Measurements from ENCODE around the gene KDM4C. TPM values are rescaled to one million over a fixed set of nuclear protein-coding genes. Genes with fewer than 3 reads are reported as not detected.

KDM4C gene
- polyA plus RNA-seq, 1 donor (not counting 4 experiments of a cell fraction or from before 2014, with no cell fraction given) = 17.2 TPM

DNA sequence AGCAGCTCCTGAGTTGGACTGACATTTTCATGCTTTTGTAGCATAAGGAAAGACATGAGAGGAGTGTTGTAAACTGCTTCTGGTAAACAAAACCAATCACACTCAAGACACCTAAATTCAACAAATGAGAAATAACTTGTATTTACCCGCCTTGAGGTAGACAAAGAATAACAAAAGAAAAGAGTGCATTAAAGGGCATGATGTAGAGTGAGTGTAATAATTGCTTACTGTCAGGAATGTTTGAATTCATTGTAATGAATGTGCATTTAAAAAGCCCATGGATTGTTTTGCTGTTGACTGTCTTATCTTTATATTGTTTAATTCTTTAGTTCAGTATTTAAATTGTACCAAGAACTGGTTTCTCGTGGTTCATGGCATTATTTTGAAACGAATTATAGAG lies 61.8 kb downstream of the KDM4C start:
- no peak overlapping the region for H3K9ac ChIP-seq (ENCODE audit: control insufficient read depth, extremely low read depth, insufficient read depth, low read length)
- no peak overlapping the region for H3K27ac ChIP-seq (ENCODE audit: control insufficient read depth, insufficient read depth, low read length)
- dilution Hi-C loops (cut with MboI; ENCODE audit: extremely low pct_ligation_motif_present, low sequenced_read_pairs) = no loop called here
- H4K20me1 ChIP-seq (ENCODE audit: control insufficient read depth, extremely low read depth, insufficient read depth, low read length) = no peaks in the 10 kb centered on the region
- H3K9me3 ChIP-seq (ENCODE audit: control insufficient read depth, low read depth, low read length) = no peaks in the 10 kb centered on the region
- DNase-seq (ENCODE audit: low read depth, low spot score) (no peak), FAIRE-seq (no peak)
- H3K9me1 ChIP-seq (ENCODE audit: control insufficient read depth, extremely low read depth, insufficient read depth, low read length) = no peaks in the 10 kb centered on the region
- H2AFZ ChIP-seq (ENCODE audit: control insufficient read depth, low read length) = no peak overlapping the region
- no peaks in the 10 kb centered on the region for H3K4me1 ChIP-seq (ENCODE audit: control insufficient read depth, extremely low read depth, insufficient read depth, low read length)
- H3K4me2 ChIP-seq (ENCODE audit: control insufficient read depth, extremely low read depth, insufficient read depth, low read depth, low read length) = no peak overlapping the region
- H3K36me3 ChIP-seq (ENCODE audit: control insufficient read depth in 2 of 2, extremely low read depth in 1 of 2, insufficient read depth in 2 of 2, low read length in 2 of 2) = peaks cover 1 to 5% of the 10 kb centered on the region in 2 experiments
- no peak overlapping the region for H3K4me3 ChIP-seq (ENCODE audit: control insufficient read depth in 2 of 3, extremely low read depth in 1 of 3, insufficient read depth in 2 of 3, low read depth in 1 of 3, low read length in 3 of 3)
- H3K79me2 ChIP-seq (ENCODE audit: control insufficient read depth, insufficient read depth, low read length) = no peaks in the 10 kb centered on the region
- no peaks in the 10 kb centered on the region for H3K27me3 ChIP-seq (ENCODE audit: control insufficient read depth, extremely low read depth, insufficient read depth, low read length)
- TF ChIP-seq, protein P1, sequence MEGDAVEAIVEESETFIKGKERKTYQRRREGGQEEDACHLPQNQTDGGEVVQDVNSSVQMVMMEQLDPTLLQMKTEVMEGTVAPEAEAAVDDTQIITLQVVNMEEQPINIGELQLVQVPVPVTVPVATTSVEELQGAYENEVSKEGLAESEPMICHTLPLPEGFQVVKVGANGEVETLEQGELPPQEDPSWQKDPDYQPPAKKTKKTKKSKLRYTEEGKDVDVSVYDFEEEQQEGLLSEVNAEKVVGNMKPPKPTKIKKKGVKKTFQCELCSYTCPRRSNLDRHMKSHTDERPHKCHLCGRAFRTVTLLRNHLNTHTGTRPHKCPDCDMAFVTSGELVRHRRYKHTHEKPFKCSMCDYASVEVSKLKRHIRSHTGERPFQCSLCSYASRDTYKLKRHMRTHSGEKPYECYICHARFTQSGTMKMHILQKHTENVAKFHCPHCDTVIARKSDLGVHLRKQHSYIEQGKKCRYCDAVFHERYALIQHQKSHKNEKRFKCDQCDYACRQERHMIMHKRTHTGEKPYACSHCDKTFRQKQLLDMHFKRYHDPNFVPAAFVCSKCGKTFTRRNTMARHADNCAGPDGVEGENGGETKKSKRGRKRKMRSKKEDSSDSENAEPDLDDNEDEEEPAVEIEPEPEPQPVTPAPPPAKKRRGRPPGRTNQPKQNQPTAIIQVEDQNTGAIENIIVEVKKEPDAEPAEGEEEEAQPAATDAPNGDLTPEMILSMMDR (optimal IDR thresholded peaks at IDR 0.05 in 1 of 3, IDR thresholded peaks at IDR 0.05 in 1 of 3, conservative IDR thresholded peaks at IDR 0.05 in 1 of 3; ENCODE audit: extremely low read depth in 1 of 3, insufficient read depth in 2 of 3, low read length in 3 of 3) = no peak
- no peak for TF ChIP-seq EZH2 (IDR thresholded peaks at IDR 0.05; ENCODE audit: low read length)

DNA sequence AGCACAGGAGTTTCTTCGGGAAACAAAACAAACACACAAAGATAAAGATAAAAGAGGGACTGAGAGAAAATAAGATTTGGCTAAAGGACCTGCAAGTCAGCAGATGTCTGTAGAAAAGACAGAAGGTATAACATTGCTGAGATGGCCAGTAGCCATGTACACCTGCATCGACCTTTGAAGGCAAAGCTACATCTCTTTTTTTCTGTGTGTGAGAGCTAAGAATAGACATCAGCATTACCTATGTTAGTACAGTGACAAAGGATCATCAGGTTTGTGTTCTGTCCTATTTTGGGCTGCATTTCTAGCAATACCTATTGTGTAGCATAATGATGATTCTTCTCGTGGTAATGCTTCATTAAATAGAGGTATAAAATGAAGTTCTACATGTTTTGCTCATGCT lies 64.9 kb downstream of the KDM4C start:
- Histone ChIP-seq H4K20me1 (ENCODE audit: control insufficient read depth, extremely low read depth, insufficient read depth, low read length) (no peaks in the 10 kb centered on the region), H3K9me3 (ENCODE audit: control insufficient read depth, low read depth, low read length) (no peaks in the 10 kb centered on the region), H3K36me3 (ENCODE audit: control insufficient read depth in 2 of 2, extremely low read depth in 1 of 2, insufficient read depth in 2 of 2, low read length in 2 of 2) (peaks cover 0 to 5% of the 10 kb centered on the region in 2 experiments), H3K27me3 (ENCODE audit: control insufficient read depth, extremely low read depth, insufficient read depth, low read length) (no peaks in the 10 kb centered on the region), H3K4me3 (ENCODE audit: control insufficient read depth in 2 of 3, extremely low read depth in 1 of 3, insufficient read depth in 2 of 3, low read depth in 1 of 3, low read length in 3 of 3) (no peak overlapping the region), H3K27ac (ENCODE audit: control insufficient read depth, insufficient read depth, low read length) (no peak overlapping the region), H3K9me1 (ENCODE audit: control insufficient read depth, extremely low read depth, insufficient read depth, low read length) (no peaks in the 10 kb centered on the region), H3K4me1 (ENCODE audit: control insufficient read depth, extremely low read depth, insufficient read depth, low read length) (no peaks in the 10 kb centered on the region), H3K9ac (ENCODE audit: control insufficient read depth, extremely low read depth, insufficient read depth, low read length) (no peak overlapping the region), H3K4me2 (ENCODE audit: control insufficient read depth, extremely low read depth, insufficient read depth, low read depth, low read length) (no peak overlapping the region), H2AFZ (ENCODE audit: control insufficient read depth, low read length) (no peak overlapping the region), H3K79me2 (ENCODE audit: control insufficient read depth, insufficient read depth, low read length) (no peaks in the 10 kb centered on the region)
- TF ChIP-seq, protein P1 (optimal IDR thresholded peaks at IDR 0.05 in 1 of 3, IDR thresholded peaks at IDR 0.05 in 1 of 3, conservative IDR thresholded peaks at IDR 0.05 in 1 of 3; ENCODE audit: extremely low read depth in 1 of 3, insufficient read depth in 2 of 3, low read length in 3 of 3) = no peak
- no peak for TF ChIP-seq EZH2 (IDR thresholded peaks at IDR 0.05; ENCODE audit: low read length)
- FAIRE-seq (no peak), DNase-seq (ENCODE audit: low read depth, low spot score) (no peak)
- dilution Hi-C loops (cut with MboI; ENCODE audit: extremely low pct_ligation_motif_present, low sequenced_read_pairs) = no loop called here
